WTC11 (cell line): Measurements from ENCODE around the gene PGF. TPM values are rescaled to one million over a fixed set of nuclear protein-coding genes. Genes with fewer than 3 reads are reported as not detected.
A peak's percentile ranks its signal among the peaks of the same experiment; 100 is the strongest.

Experiments
- ATAC-seq: fragments of 200-7000 bp; cut with Tn5 transposase; 2 replicates; pipeline ENCODE4 v1.10.0; 2021; ENCODE audit warnings: mild to moderate bottlenecking, moderate library complexity
- CTCF ChIA-PET: fragments of 300-600 bp; sonication (Branson Sonifier 250); formaldehyde crosslinking; loops from one replicate; lab custom pipeline; 2021; ENCODE audit warnings: antibody characterized with exemption; lab: Charles Lee
- POLR2A ChIA-PET: fragments of 350-600 bp; sonication (Branson Sonifier 250); formaldehyde crosslinking; loops from one replicate; lab custom pipeline; 2021; ENCODE audit warnings: antibody characterized with exemption; lab: Charles Lee
- DNase-seq: peaks from one replicate; pipeline ENCODE4 v3.0.0; 2021; ENCODE audit warnings: low spot score
- H3K27ac Mint-ChIP-seq: 2 replicates; pipeline ENCODE4 v1.8.0; 2021; ENCODE audit warnings: mixed read lengths
- H3K27me3 Mint-ChIP-seq: 2 replicates; pipeline ENCODE4 v1.8.0; 2021; ENCODE audit warnings: low read depth, mild to moderate bottlenecking, moderate library complexity, mixed read lengths
- H3K36me3 Mint-ChIP-seq: 2 replicates; pipeline ENCODE4 v1.8.0; 2021; ENCODE audit warnings: mixed read lengths
- H3K4me1 Mint-ChIP-seq: 2 replicates; pipeline ENCODE4 v1.8.0; 2022; ENCODE audit warnings: mixed read lengths
- H3K4me3 Mint-ChIP-seq: 2 replicates; pipeline ENCODE4 v1.8.0; 2021; ENCODE audit warnings: mild to moderate bottlenecking, moderate library complexity, mixed read lengths
- H3K9me3 Mint-ChIP-seq: 2 replicates; pipeline ENCODE4 v1.8.0; 2021; ENCODE audit warnings: mixed read lengths
- ARID4B ChIP-seq: sonication (generic); formaldehyde crosslinking; IDR thresholded peaks from 2 replicates; pipeline ENCODE4 v1.8.0; 2023; ENCODE audit warnings: missing genetic modification reagents, mild to moderate bottlenecking, borderline replicate concordance
- ATF2 ChIP-seq: sonication (generic); formaldehyde crosslinking; IDR thresholded peaks from 2 replicates; pipeline ENCODE4 v1.8.1; 2022; ENCODE audit warnings: low read depth, missing genetic modification reagents, borderline replicate concordance
- CBFB ChIP-seq: sonication (generic); formaldehyde crosslinking; IDR thresholded peaks from 2 replicates; pipeline ENCODE4 v1.8.1; 2022; ENCODE audit warnings: mild to moderate bottlenecking, low read depth, missing genetic modification reagents
- CREM ChIP-seq: sonication (generic); formaldehyde crosslinking; IDR thresholded peaks from 2 replicates; pipeline ENCODE4 v1.8.1; 2022; ENCODE audit warnings: mild to moderate bottlenecking, missing genetic modification reagents, moderate library complexity
- CTCF ChIP-seq: fragments of 200-600 bp; IDR thresholded peaks from 2 replicates; pipeline ENCODE4 v1.8.0; 2022; ENCODE audit warnings: antibody characterized with exemption
- E2F4 ChIP-seq: sonication (generic); formaldehyde crosslinking; IDR thresholded peaks from 2 replicates; pipeline ENCODE4 v1.8.1; 2022; ENCODE audit warnings: low read depth, mild to moderate bottlenecking, moderate library complexity, missing genetic modification reagents, borderline replicate concordance
- EMX1 ChIP-seq: fragments of 250-450 bp; sonication (Bioruptor Pico); IDR thresholded peaks from 2 replicates; pipeline ENCODE4 v1.8.0; 2021; ENCODE audit warnings: mild to moderate bottlenecking
- ETV6 ChIP-seq: sonication (generic); formaldehyde crosslinking; IDR thresholded peaks from 2 replicates; pipeline ENCODE4 v1.8.1; 2022; ENCODE audit warnings: mild to moderate bottlenecking, missing genetic modification reagents
- FOXP1 ChIP-seq: sonication (generic); formaldehyde crosslinking; IDR thresholded peaks from 2 replicates; pipeline ENCODE4 v1.8.0; 2022; ENCODE audit warnings: missing genetic modification reagents, mild to moderate bottlenecking, moderate library complexity, borderline replicate concordance
- KAT7 ChIP-seq: sonication (generic); formaldehyde crosslinking; IDR thresholded peaks from 2 replicates; pipeline ENCODE4 v1.8.1; 2023; ENCODE audit warnings: missing genetic modification reagents, mild to moderate bottlenecking, borderline replicate concordance
- MAX ChIP-seq: sonication (generic); formaldehyde crosslinking; IDR thresholded peaks from 2 replicates; pipeline ENCODE4 v1.8.0; 2022; ENCODE audit warnings: mild to moderate bottlenecking, missing genetic modification reagents
- MYBL2 ChIP-seq: sonication (generic); formaldehyde crosslinking; IDR thresholded peaks from 2 replicates; pipeline ENCODE4 v1.8.1; 2023; ENCODE audit warnings: mild to moderate bottlenecking, moderate library complexity, missing genetic modification reagents
- NFE2L1 ChIP-seq: sonication (generic); formaldehyde crosslinking; IDR thresholded peaks from 2 replicates; pipeline ENCODE4 v1.8.1; 2023; ENCODE audit warnings: missing genetic modification reagents
- NR1H2 ChIP-seq: sonication (generic); formaldehyde crosslinking; IDR thresholded peaks from 2 replicates; pipeline ENCODE4 v1.9.0; 2021; ENCODE audit warnings: mild to moderate bottlenecking, moderate library complexity, missing genetic modification reagents
- NR2C2 ChIP-seq: sonication (generic); formaldehyde crosslinking; IDR thresholded peaks from 2 replicates; pipeline ENCODE4 v1.8.0; 2022; ENCODE audit warnings: mild to moderate bottlenecking, missing genetic modification reagents
- PRRX2 ChIP-seq: fragments of 250-450 bp; sonication (Bioruptor Pico); IDR thresholded peaks from 2 replicates; pipeline ENCODE4 v1.8.0; 2021; ENCODE audit warnings: mild to moderate bottlenecking
- SMAD4 ChIP-seq: sonication (generic); formaldehyde crosslinking; IDR thresholded peaks from 2 replicates; pipeline ENCODE4 v1.8.0; 2022; ENCODE audit warnings: mild to moderate bottlenecking, missing genetic modification reagents
- SOX15 ChIP-seq: fragments of 250-450 bp; sonication (Bioruptor Pico); IDR thresholded peaks from 2 replicates; pipeline ENCODE4 v1.9.0; 2021; ENCODE audit warnings: mild to moderate bottlenecking
- STAT6 ChIP-seq: sonication (generic); formaldehyde crosslinking; conservative IDR thresholded peaks from 2 replicates; pipeline ENCODE4 v1.8.1; 2023; ENCODE audit warnings: mild to moderate bottlenecking, low read depth, missing genetic modification reagents, moderate library complexity
- TCF7 ChIP-seq: sonication (generic); formaldehyde crosslinking; IDR thresholded peaks from 2 replicates; pipeline ENCODE4 v1.8.0; 2022; ENCODE audit warnings: mild to moderate bottlenecking, low read depth, missing genetic modification reagents, moderate library complexity
- USF2 ChIP-seq: sonication (generic); formaldehyde crosslinking; IDR thresholded peaks from 2 replicates; pipeline ENCODE4 v1.8.1; 2023; ENCODE audit warnings: mild to moderate bottlenecking, missing genetic modification reagents, moderate library complexity
- ZBTB43 ChIP-seq: sonication (generic); formaldehyde crosslinking; IDR thresholded peaks from 2 replicates; pipeline ENCODE4 v1.8.1; 2023; ENCODE audit warnings: mild to moderate bottlenecking, missing genetic modification reagents
- ZNF138 ChIP-seq: sonication (generic); formaldehyde crosslinking; conservative IDR thresholded peaks from 2 replicates; pipeline ENCODE4 v1.8.1; 2022; ENCODE audit warnings: mild to moderate bottlenecking, moderate library complexity, missing genetic modification reagents
- ZNF671 ChIP-seq: fragments of 250-450 bp; sonication (Bioruptor Pico); IDR thresholded peaks from 2 replicates; pipeline ENCODE4 v1.8.0; 2021; ENCODE audit warnings: mild to moderate bottlenecking
- total RNA-seq: library from RNA; stranded (reverse); gene quantifications from 3 replicates; pipeline ENCODE4 v1.2.3, GENCODE V29; 2021

PGF gene
- total RNA-seq, 1 experiment from 2014 or later, result 6.7 TPM

GRCh38 chr14:74905595-74906142 is 49.7 kb downstream of the PGF start:
- ATAC-seq, result peak; percentile 58
- H3K4me1 Mint-ChIP-seq, result peaks cover 13% of the 10 kb centered on the region
- H3K4me3 Mint-ChIP-seq, result no peak overlapping the region
- H3K27ac Mint-ChIP-seq, result 0 out of 2 replicates have a peak overlapping the region, but pooled peaks have one; percentile 41
- no peaks in the 10 kb centered on the region for H3K9me3 Mint-ChIP-seq
- CTCF ChIA-PET, result interaction anchor here (0.5 to 5.0 kb wide), 50 partner anchors 8 to 297 kb away, joined by 3 to 241 read pairs (median 4); partner anchors contain the start of genes ACYP1, DLST, EIF2B2 and PROX2
- DNase-seq, result peak; percentile 84
- no peaks in the 10 kb centered on the region for H3K27me3 Mint-ChIP-seq
- POLR2A ChIA-PET, result interaction anchor here (0.7 to 1.7 kb wide), 3 partner anchors 19 to 45 kb away, joined by 3 to 9 read pairs (median 7); partner anchors contain the start of gene PROX2
- peaks cover 30% of the 10 kb centered on the region for H3K36me3 Mint-ChIP-seq
- TF ChIP-seq USF2 (CRISPR knock-in tag) (peak; percentile 65), ARID4B (CRISPR knock-in tag) (peak; percentile 7; the same call in 1 of the 2 replicates), STAT6 (CRISPR knock-in tag) (no peak), NR2C2 (no peak), ZNF671 (CRISPR knock-in tag) (no peak), NR1H2 (CRISPR knock-in tag) (no peak), ZBTB43 (CRISPR knock-in tag) (no peak), KAT7 (CRISPR knock-in tag) (no peak), ZNF138 (CRISPR knock-in tag) (no peak), CREM (CRISPR knock-in tag) (no peak), SOX15 (CRISPR knock-in tag) (no peak), CTCF (peak; percentile 95), ATF2 (CRISPR knock-in tag) (no peak), E2F4 (no peak), EMX1 (CRISPR knock-in tag) (no peak), NFE2L1 (CRISPR knock-in tag) (no peak), CBFB (no peak), MYBL2 (CRISPR knock-in tag) (no peak), SMAD4 (CRISPR knock-in tag) (no peak), PRRX2 (no peak), TCF7 (CRISPR knock-in tag) (no peak), MAX (CRISPR knock-in tag) (peak; percentile 71), ETV6 (CRISPR knock-in tag) (no peak), FOXP1 (CRISPR knock-in tag) (peak; percentile 70)
